Activated B cell treated with CpG ODN at 0.5 μM for 24 hours (primary cell): ENCODE measurements around the gene IFRD2. TPM values are rescaled to one million over a fixed set of nuclear protein-coding genes. Genes with fewer than 3 reads are reported as not detected.

Source experiments
- ATAC-seq: fragments of 200-7000 bp; cut with Tn5 transposase; one replicate; pipeline ENCODE4 v1.10.0; 2021; ENCODE audit warnings: low read depth, mild to moderate bottlenecking, moderate library complexity
- CTCF ChIA-PET: fragments of 350-600 bp; sonication (Branson Sonifier 250); formaldehyde crosslinking; loops from one replicate; lab custom pipeline; 2021; ENCODE audit warnings: antibody characterized with exemption; lab: Charles Lee
- POLR2A ChIA-PET: fragments of 350-600 bp; sonication (Branson Sonifier 250); formaldehyde crosslinking; loops from one replicate; lab custom pipeline; 2021; ENCODE audit warnings: antibody characterized with exemption; lab: Charles Lee
- DNase-seq: peaks from one replicate; pipeline ENCODE4 v3.0.0; 2022
- H3K27ac Mint-ChIP-seq: one replicate; pipeline ENCODE4 v1.8.0; 2020; ENCODE audit warnings: mixed read lengths
- H3K27me3 Mint-ChIP-seq: one replicate; pipeline ENCODE4 v1.8.0; 2021; ENCODE audit warnings: mixed read lengths
- H3K36me3 Mint-ChIP-seq: one replicate; pipeline ENCODE4 v1.8.0; 2021; ENCODE audit warnings: low read depth, mixed read lengths
- H3K4me1 Mint-ChIP-seq: one replicate; pipeline ENCODE4 v1.8.0; 2021; ENCODE audit warnings: mixed read lengths
- H3K4me3 Mint-ChIP-seq: one replicate; pipeline ENCODE4 v1.8.0; 2020; ENCODE audit warnings: mild to moderate bottlenecking, mixed read lengths
- H3K9me3 Mint-ChIP-seq: one replicate; pipeline ENCODE4 v1.8.0; 2020; ENCODE audit warnings: mixed read lengths
- CTCF ChIP-seq: fragments of 200-600 bp; IDR thresholded peaks from one replicate; pipeline ENCODE4 v1.8.0; 2022; ENCODE audit warnings: antibody characterized with exemption, mild to moderate bottlenecking
- intact Hi-C: fragments of 100-400 bp; cut with micrococcal nuclease; formaldehyde crosslinking; loops from one replicate; pipeline ENCODE4 v1.15.1; 2024
- total RNA-seq: library from RNA; stranded (reverse); gene quantifications from 2 replicates; pipeline ENCODE4 v1.2.3, GENCODE V29; 2022

The IFRD2 gene
- total RNA-seq, 1 donor from 2014 or later = 105 TPM

- intact Hi-C loops = no loop called here
- no peaks in the 10 kb centered on the region for H3K9me3 Mint-ChIP-seq
- no peaks in the 10 kb centered on the region for H3K4me1 Mint-ChIP-seq
- no peak overlapping the region for H3K27ac Mint-ChIP-seq
- CTCF ChIA-PET = interaction anchor here (1.1 to 1.6 kb wide), 2 partner anchors 12 to 20 kb away, joined by 3 read pairs; no protein-coding TSS in a partner anchor
- H3K36me3 Mint-ChIP-seq = no peaks in the 10 kb centered on the region
- ATAC-seq = no peak
- no peak overlapping the region for H3K4me3 Mint-ChIP-seq
- POLR2A ChIA-PET = interaction anchor here (0.6 kb wide), 1 partner anchor 30 kb away, joined by 3 read pairs; no protein-coding TSS in a partner anchor
- H3K27me3 Mint-ChIP-seq = peaks cover 16% of the 10 kb centered on the region
- DNase-seq = no peak
- TF ChIP-seq CTCF = no peak
Observed at GRCh38 chr3:50267280-50267913, 24.8 kb downstream of the IFRD2 start.

- no peaks in the 10 kb centered on the region for H3K9me3 Mint-ChIP-seq
- no peak for TF ChIP-seq CTCF
- DNase-seq (no peak), ATAC-seq (no peak)
- no peak overlapping the region for H3K27ac Mint-ChIP-seq
- CTCF ChIA-PET = interaction anchor here (1.1 to 1.6 kb wide), 2 partner anchors 13 to 20 kb away, joined by 3 read pairs; no protein-coding TSS in a partner anchor
- POLR2A ChIA-PET = interaction anchor here (0.6 kb wide), 1 partner anchor 29 kb away, joined by 3 read pairs; no protein-coding TSS in a partner anchor
- no peak overlapping the region for H3K4me3 Mint-ChIP-seq
- peaks cover 16% of the 10 kb centered on the region for H3K27me3 Mint-ChIP-seq
- intact Hi-C loops = no loop called here
- no peaks in the 10 kb centered on the region for H3K4me1 Mint-ChIP-seq
- H3K36me3 Mint-ChIP-seq = no peaks in the 10 kb centered on the region
Observed at GRCh38 chr3:50266836-50267235, 25.4 kb downstream of the IFRD2 start.

GRCh38 chr3:50266017-50266416 lies 26.2 kb downstream of the IFRD2 start:
- Mint-ChIP-seq H3K27me3 (peaks cover 16% of the 10 kb centered on the region), H3K9me3 (no peaks in the 10 kb centered on the region), H3K27ac (no peak overlapping the region), H3K36me3 (no peaks in the 10 kb centered on the region), H3K4me3 (no peak overlapping the region), H3K4me1 (no peaks in the 10 kb centered on the region)
- intact Hi-C loops = no loop called here
- ATAC-seq (no peak), DNase-seq (no peak)
- TF ChIP-seq CTCF = no peak
- POLR2A ChIA-PET = no interaction called here
- CTCF ChIA-PET = no interaction called here

- Mint-ChIP-seq H3K9me3 (no peaks in the 10 kb centered on the region), H3K27ac (no peak overlapping the region), H3K4me1 (no peaks in the 10 kb centered on the region), H3K4me3 (no peak overlapping the region), H3K36me3 (no peaks in the 10 kb centered on the region), H3K27me3 (peaks cover 16% of the 10 kb centered on the region)
- DNase-seq (no peak), ATAC-seq (no peak)
- CTCF ChIA-PET = no interaction called here
- TF ChIP-seq CTCF = no peak
- POLR2A ChIA-PET = no interaction called here
- intact Hi-C loops = no loop called here
Observed at GRCh38 chr3:50265571-50265970, 26.7 kb downstream of the IFRD2 start.

- Mint-ChIP-seq H3K27ac (no peak overlapping the region), H3K4me3 (no peak overlapping the region), H3K36me3 (no peaks in the 10 kb centered on the region), H3K4me1 (no peaks in the 10 kb centered on the region), H3K27me3 (peaks cover 16% of the 10 kb centered on the region), H3K9me3 (no peaks in the 10 kb centered on the region)
- CTCF ChIA-PET = no interaction called here
- POLR2A ChIA-PET = no interaction called here
- no peak for ATAC-seq
- TF ChIP-seq CTCF = no peak
- intact Hi-C loops = no loop called here
- DNase-seq = no peak
Observed at GRCh38 chr3:50264964-50265485, 27.2 kb downstream of the IFRD2 start.
